Nephron progenitor cell (in vitro differentiated cells): ENCODE measurements around the gene SEMA6B.

Experiments
- DNase-seq: peaks from one replicate; pipeline ENCODE4 v3.0.0; 2021
- H3K27ac Mint-ChIP-seq: 2 replicates; pipeline ENCODE4 v1.8.0; 2021; ENCODE audit warnings: mild to moderate bottlenecking, moderate library complexity, mixed read lengths
- H3K27me3 Mint-ChIP-seq: 2 replicates; pipeline ENCODE4 v1.8.0; 2021; ENCODE audit warnings: mild to moderate bottlenecking, low read depth, mixed read lengths; ENCODE audit not compliant: poor library complexity
- H3K36me3 Mint-ChIP-seq: 2 replicates; pipeline ENCODE4 v1.8.0; 2021; ENCODE audit warnings: low read depth, mixed read lengths
- H3K4me1 Mint-ChIP-seq: 2 replicates; pipeline ENCODE4 v1.8.0; 2021; ENCODE audit warnings: mixed read lengths
- H3K4me3 Mint-ChIP-seq: 2 replicates; pipeline ENCODE4 v1.8.0; 2021; ENCODE audit warnings: mild to moderate bottlenecking, moderate library complexity, mixed read lengths
- H3K9me3 Mint-ChIP-seq: 2 replicates; pipeline ENCODE4 v1.8.0; 2021; ENCODE audit warnings: mild to moderate bottlenecking, moderate library complexity, mixed read lengths
- TF ChIP-seq, protein P1 (sequence below): fragments of 200-600 bp; sonication (generic); IDR thresholded peaks from 2 replicates; pipeline ENCODE4 v1.5.0; 2021; ENCODE audit warnings: antibody characterized with exemption

SEMA6B gene

DNA sequence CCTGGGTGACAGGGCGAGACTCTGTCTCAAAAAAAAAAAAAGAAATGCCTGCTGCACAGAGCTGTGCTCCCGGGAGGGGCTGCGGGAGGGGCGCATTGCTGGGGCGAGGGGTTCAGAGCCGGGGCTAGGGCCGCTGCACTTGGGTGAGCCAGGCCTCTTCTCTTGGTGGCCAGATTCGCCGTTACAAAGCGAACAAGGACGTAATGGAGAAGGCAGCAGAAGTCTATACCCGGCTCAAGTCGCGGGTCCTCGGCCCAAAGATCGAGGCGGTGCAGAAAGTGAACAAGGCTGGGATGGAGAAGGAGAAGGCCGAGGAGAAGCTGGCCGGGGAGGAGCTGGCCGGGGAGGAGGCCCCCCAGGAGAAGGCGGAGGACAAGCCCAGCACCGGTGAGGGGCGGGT lies 60.2 kb downstream of the SEMA6B start:
- Mint-ChIP-seq H3K27ac (peak overlapping the region; percentile 81), H3K4me3 (no peak overlapping the region), H3K9me3 (no peaks in the 10 kb centered on the region), H3K27me3 (no peaks in the 10 kb centered on the region), H3K36me3 (peaks cover 4% of the 10 kb centered on the region), H3K4me1 (no peaks in the 10 kb centered on the region)
- TF ChIP-seq, protein P1, sequence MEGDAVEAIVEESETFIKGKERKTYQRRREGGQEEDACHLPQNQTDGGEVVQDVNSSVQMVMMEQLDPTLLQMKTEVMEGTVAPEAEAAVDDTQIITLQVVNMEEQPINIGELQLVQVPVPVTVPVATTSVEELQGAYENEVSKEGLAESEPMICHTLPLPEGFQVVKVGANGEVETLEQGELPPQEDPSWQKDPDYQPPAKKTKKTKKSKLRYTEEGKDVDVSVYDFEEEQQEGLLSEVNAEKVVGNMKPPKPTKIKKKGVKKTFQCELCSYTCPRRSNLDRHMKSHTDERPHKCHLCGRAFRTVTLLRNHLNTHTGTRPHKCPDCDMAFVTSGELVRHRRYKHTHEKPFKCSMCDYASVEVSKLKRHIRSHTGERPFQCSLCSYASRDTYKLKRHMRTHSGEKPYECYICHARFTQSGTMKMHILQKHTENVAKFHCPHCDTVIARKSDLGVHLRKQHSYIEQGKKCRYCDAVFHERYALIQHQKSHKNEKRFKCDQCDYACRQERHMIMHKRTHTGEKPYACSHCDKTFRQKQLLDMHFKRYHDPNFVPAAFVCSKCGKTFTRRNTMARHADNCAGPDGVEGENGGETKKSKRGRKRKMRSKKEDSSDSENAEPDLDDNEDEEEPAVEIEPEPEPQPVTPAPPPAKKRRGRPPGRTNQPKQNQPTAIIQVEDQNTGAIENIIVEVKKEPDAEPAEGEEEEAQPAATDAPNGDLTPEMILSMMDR = no peak
- no peak for DNase-seq

DNA sequence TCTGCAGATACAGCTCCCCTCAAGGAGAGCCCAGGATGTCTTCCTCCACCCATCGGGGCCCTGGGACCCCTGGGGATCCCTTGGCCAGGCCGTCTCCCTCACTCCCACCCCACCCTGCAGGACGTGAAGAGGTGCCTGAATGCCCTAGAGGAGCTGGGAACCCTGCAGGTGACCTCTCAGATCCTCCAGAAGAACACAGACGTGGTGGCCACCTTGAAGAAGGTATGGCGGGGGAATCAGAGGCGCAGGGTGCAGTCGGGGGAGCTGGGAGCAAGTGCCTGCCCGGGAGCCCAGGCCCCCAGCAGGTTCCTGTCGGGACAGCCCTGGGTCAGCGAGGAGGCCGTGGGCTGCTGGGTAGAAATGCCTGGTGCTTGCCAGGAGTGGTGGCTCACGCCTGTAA lies 60.8 kb downstream of the SEMA6B start:
- Mint-ChIP-seq H3K36me3 (peaks cover 4% of the 10 kb centered on the region), H3K27me3 (no peaks in the 10 kb centered on the region), H3K4me3 (no peak overlapping the region), H3K9me3 (no peaks in the 10 kb centered on the region), H3K27ac (no peak overlapping the region), H3K4me1 (no peaks in the 10 kb centered on the region)
- TF ChIP-seq, protein P1 = no peak
- DNase-seq = no peak

DNA sequence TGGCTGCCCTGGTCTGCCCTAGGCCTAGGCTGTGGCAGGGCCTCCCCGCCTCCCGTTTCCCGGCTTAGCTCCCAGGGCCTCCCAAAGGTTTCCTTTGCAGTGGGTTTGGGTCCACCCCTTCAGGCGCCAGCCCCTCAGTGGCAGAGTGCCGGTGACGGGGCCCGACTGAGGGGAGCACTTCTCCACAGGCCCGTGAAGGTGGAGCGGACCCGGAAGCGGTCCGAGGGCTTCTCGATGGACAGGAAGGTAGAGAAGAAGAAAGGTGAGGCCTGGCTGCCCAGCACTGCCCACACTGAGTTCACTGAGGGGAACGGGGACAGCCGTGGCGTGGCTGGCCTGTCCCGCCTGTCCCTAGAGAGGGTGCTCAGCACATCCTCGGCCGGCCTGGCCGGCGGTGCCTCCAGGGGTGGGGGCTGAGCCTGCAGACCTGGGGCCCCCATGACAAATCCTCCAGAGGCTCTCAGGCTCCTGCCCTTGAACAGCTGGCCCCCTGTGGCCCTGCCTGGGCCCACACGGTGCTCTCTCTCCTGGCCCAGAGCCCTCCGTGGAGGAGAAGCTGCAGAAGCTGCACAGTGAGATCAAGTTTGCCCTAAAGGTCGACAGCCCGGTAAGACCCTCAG lies 61.6 kb downstream of the SEMA6B start:
- Mint-ChIP-seq H3K4me1 (no peaks in the 10 kb centered on the region), H3K27me3 (no peaks in the 10 kb centered on the region), H3K4me3 (no peak overlapping the region), H3K27ac (no peak overlapping the region), H3K36me3 (peaks cover 4% of the 10 kb centered on the region), H3K9me3 (no peaks in the 10 kb centered on the region)
- DNase-seq = no peak
- TF ChIP-seq, protein P1 = no peak

DNA sequence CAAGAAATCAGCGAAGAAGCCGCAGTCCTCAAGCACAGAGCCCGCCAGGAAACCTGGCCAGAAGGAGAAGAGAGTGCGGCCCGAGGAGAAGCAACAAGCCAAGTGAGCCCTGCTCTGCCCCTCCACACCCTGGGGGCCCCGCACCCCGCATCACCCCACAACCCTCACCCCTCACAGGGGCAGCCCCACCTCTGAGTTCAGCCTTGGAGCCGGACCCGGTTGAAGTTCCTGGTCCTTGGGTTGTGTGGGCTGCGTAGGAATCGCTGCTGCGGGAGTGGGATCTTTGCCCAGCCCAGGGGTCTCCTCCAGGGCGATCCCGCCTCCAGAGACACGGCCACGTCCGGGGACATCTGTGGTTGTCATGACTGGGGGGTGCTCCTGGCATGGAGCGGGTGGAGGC lies 63.2 kb downstream of the SEMA6B start:
- Mint-ChIP-seq H3K9me3 (no peaks in the 10 kb centered on the region), H3K4me1 (no peaks in the 10 kb centered on the region), H3K27me3 (no peaks in the 10 kb centered on the region), H3K4me3 (no peak overlapping the region), H3K27ac (no peak overlapping the region), H3K36me3 (peaks cover 4% of the 10 kb centered on the region)
- TF ChIP-seq, protein P1 = no peak
- DNase-seq = no peak

DNA sequence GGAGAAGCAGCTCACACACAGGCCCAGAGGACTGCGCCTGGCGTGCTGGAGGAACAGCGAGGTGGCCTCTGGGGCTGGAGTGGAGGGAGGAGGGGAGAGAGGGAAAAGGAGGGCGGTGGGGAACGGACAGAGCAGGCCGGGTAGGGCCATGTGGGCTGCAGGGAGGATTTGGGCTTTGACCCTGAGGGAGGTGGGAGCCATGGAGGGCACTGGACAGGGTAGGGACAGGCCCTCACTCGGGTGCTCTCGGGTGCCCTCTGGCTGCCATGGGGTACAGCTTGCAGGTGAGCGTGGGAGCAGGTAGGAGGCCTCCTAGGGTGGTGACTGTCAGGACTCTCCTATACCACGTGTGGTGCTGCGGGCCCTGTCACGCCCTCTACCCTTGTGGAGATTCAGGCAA lies 64.0 kb downstream of the SEMA6B start:
- no peak for DNase-seq
- H3K4me3 Mint-ChIP-seq = no peak overlapping the region
- no peak overlapping the region for H3K27ac Mint-ChIP-seq
- H3K9me3 Mint-ChIP-seq = no peaks in the 10 kb centered on the region
- H3K27me3 Mint-ChIP-seq = no peaks in the 10 kb centered on the region
- TF ChIP-seq, protein P1 = no peak
- no peaks in the 10 kb centered on the region for H3K4me1 Mint-ChIP-seq
- peaks cover 4% of the 10 kb centered on the region for H3K36me3 Mint-ChIP-seq

DNA sequence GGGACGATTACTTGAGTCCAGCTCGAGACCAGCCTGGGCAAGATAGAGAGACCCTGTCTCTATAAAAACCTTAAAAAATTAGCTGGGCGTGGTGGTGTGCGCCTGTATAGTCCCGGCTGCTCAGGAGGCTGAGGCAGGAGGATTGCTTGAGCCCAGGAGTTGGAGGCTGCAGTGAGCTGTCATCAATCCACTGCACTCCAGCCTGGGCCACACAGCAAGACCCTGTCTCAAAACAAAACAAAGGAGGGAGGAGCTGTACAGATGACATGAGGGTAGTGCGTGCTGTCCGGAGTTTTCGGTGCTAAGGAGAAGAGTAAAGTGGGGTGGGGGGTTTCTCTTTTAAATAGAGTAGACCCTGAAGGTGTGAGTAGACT lies 64.8 kb downstream of the SEMA6B start:
- no peak overlapping the region for H3K27ac Mint-ChIP-seq
- H3K4me3 Mint-ChIP-seq = no peak overlapping the region
- no peaks in the 10 kb centered on the region for H3K4me1 Mint-ChIP-seq
- H3K9me3 Mint-ChIP-seq = no peaks in the 10 kb centered on the region
- no peak for DNase-seq
- H3K36me3 Mint-ChIP-seq = peaks cover 4% of the 10 kb centered on the region
- no peaks in the 10 kb centered on the region for H3K27me3 Mint-ChIP-seq
- TF ChIP-seq, protein P1 = no peak
